ENCODE results near the gene SMIM41.
A peak's percentile ranks its signal among the peaks of the same experiment; 100 is the strongest.

Gene SMIM41

GRCh38 chr12:52052468-52053186 is 26.9 kb upstream of the SMIM41 start:
- DNase-seq, result no peak

- DNase-seq, result no peak
These were observed 25.8 kb upstream of the SMIM41 start for GRCh38 chr12:52053536-52054209.

- DNase-seq, result no peak
These were observed 25.2 kb upstream of the SMIM41 start for GRCh38 chr12:52054231-52054832.

- no peak for DNase-seq
These were observed 24.4 kb upstream of the SMIM41 start for GRCh38 chr12:52054833-52055730.

- DNase-seq, result no peak
These were observed 23.5 kb upstream of the SMIM41 start for GRCh38 chr12:52055731-52056711.

- DNase-seq, result no peak
These were observed 22.5 kb upstream of the SMIM41 start for GRCh38 chr12:52056801-52057637.

- DNase-seq, result no peak
These were observed 21.6 kb upstream of the SMIM41 start for GRCh38 chr12:52057638-52058576.

- no peak for DNase-seq
These were observed 20.7 kb upstream of the SMIM41 start for GRCh38 chr12:52058631-52059361.

- DNase-seq, result no peak
These were observed 19.7 kb upstream of the SMIM41 start for GRCh38 chr12:52059582-52060497.

- no peak for DNase-seq
These were observed 18.9 kb upstream of the SMIM41 start for GRCh38 chr12:52060498-52061177.

GRCh38 chr12:52061470-52062166 is 17.9 kb upstream of the SMIM41 start:
- DNase-seq, result no peak

- DNase-seq, result no peak
These were observed 17.1 kb upstream of the SMIM41 start for GRCh38 chr12:52062167-52063081.

- no peak for DNase-seq
These were observed 16.2 kb upstream of the SMIM41 start for GRCh38 chr12:52063082-52063924.

- peak; percentile 29 for DNase-seq
These were observed 15.4 kb upstream of the SMIM41 start for GRCh38 chr12:52063981-52064649.

All from eye (tissue), 1 donor.